ENCODE results near the gene PLA2G1B.

GRCh38 chr12:120368789-120369602 is 41.4 kb upstream of the PLA2G1B start, which contains the start of gene MSI1:
- TF ChIP-seq CTCF (IDR thresholded peaks at IDR 0.05) (no peak), POLR2A (IDR thresholded peaks at IDR 0.05) (peak in 1 of 2 donors; percentile 23)

Data from adrenal gland (tissue), 5 donors.